ENCODE measurements around the gene ULK4.

ULK4 gene

GRCh38 chr3:41418961-41419691 is 542.8 kb downstream of the ULK4 start (continued):
- 0 out of 2 replicates have a peak, but pooled peaks have one; percentile 19 for TF ChIP-seq ZNF280D (tag by site-specific recombination; IDR thresholded peaks at IDR 0.05)
- no peak for TF ChIP-seq ZNF707 (tag by site-specific recombination; IDR thresholded peaks at IDR 0.05)
- peak; percentile 35 for TF ChIP-seq SETDB1 (IDR thresholded peaks at IDR 0.05; ENCODE audit: insufficient read length, low read length)
- peak; percentile 65; the same call in 1 of the 2 replicates for TF ChIP-seq HIC1 (tag by site-specific recombination; IDR thresholded peaks at IDR 0.05)
- no peak for TF ChIP-seq HOXD13 (CRISPR knock-in tag; IDR thresholded peaks at IDR 0.05; ENCODE audit: borderline replicate concordance)
- no peak for TF ChIP-seq ZNF19 (tag by site-specific recombination; IDR thresholded peaks at IDR 0.05; ENCODE audit: low read depth)
- no peak for TF ChIP-seq MEIS1 (CRISPR knock-in tag; IDR thresholded peaks at IDR 0.05; ENCODE audit: borderline replicate concordance)
- TF ChIP-seq ZNF561 (tag by site-specific recombination; IDR thresholded peaks at IDR 0.05; ENCODE audit: borderline replicate concordance) = no peak
- TF ChIP-seq SP7 (tag by site-specific recombination; IDR thresholded peaks at IDR 0.05) = peak; percentile 73
- peak; percentile 38; the same call in 1 of the 2 replicates for TF ChIP-seq ZEB2 (tag by site-specific recombination; IDR thresholded peaks at IDR 0.05)
- peak; percentile 32; the same call in 1 of the 2 replicates for TF ChIP-seq ZNF600 (tag by site-specific recombination; IDR thresholded peaks at IDR 0.05)
- TF ChIP-seq ZBTB11 (tag by site-specific recombination; conservative IDR thresholded peaks at IDR 0.05; ENCODE audit: low read depth) = no peak
- TF ChIP-seq ZBTB6 (tag by site-specific recombination; IDR thresholded peaks at IDR 0.05) = peak; percentile 38; the same call in 1 of the 2 replicates
- 0 out of 2 replicates have a peak, but pooled peaks have one; percentile 42 for TF ChIP-seq KLF17 (tag by site-specific recombination; IDR thresholded peaks at IDR 0.05)

- Histone ChIP-seq H3K27ac (ENCODE audit: extremely low read depth, low read depth, low read length) (no peak overlapping the region), H3K4me3 (ENCODE audit: low read depth, low read length) (no peak overlapping the region), H3K4me1 (ENCODE audit: control insufficient read depth, insufficient read depth, low read length) (no peaks in the 10 kb centered on the region), H3K9me3 (ENCODE audit: control insufficient read depth, insufficient read depth, low read depth, low read length) (no peaks in the 10 kb centered on the region), H3K36me3 (ENCODE audit: control insufficient read depth in 2 of 2, insufficient read depth in 1 of 2, low read length in 2 of 2) (no peaks in the 10 kb centered on the region)
- TF ChIP-seq ZNF394 (tag by site-specific recombination; IDR thresholded peaks at IDR 0.05; ENCODE audit: borderline replicate concordance) (no peak), ZBTB7A (tag by site-specific recombination; IDR thresholded peaks at IDR 0.05; ENCODE audit: low read depth) (no peak)
- ChIA-PET POLR2A (no interaction called here), CTCF (no interaction called here)
Measured at GRCh38 chr3:41417574-41417973, 544.3 kb downstream of the ULK4 start.
